Erythroblast (primary cell): ENCODE measurements around the gene RTP3.

Source experiments
- GATA1 ChIP-seq: IDR thresholded peaks from 2 replicates; pipeline ENCODE4 v1.6.1; 2011; ENCODE audit warnings: low read depth, mild to moderate bottlenecking, control low read depth, low read length, moderate library complexity
- POLR2A ChIP-seq: IDR thresholded peaks from 2 replicates; pipeline ENCODE4 v1.6.1; 2011; ENCODE audit warnings: mild to moderate bottlenecking, low read length

DNA sequence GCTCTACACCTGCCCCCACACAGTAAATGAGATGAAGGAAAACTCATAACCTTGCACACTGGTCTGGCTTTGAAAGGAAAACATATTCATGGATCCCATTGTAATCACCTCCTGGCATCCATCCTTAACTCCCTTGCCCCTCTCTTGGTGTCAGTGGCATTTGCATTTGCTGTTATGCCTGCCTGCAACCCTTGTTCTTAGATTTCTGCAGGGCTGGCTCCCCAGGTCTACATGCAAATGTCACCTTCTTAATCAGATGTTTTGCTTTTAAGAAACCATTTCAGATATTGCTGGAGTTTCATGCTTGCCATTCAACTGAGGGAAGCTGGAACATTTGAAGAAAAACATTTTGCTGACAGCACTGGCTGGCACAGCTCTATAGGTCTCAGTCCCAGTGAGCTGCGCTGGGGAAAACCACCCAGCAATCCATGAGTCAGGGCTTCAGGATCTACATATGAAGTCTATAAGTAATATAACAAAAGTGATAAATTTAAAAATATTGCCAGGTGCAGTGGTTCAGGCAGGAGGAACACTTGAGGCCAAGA, 49.2 kb downstream of the RTP3 start:
- TF ChIP-seq POLR2A, result no peak
- no peak for TF ChIP-seq GATA1
